Measurements from ENCODE around the gene XPR1. TPM values are rescaled to one million over a fixed set of nuclear protein-coding genes. Genes with fewer than 3 reads are reported as not detected.

XPR1 gene
- total RNA-seq, 1 donor = 31.8 TPM

- DNase-seq (ENCODE audit: low read depth) = no peak
- peak; percentile 35 for TF ChIP-seq CTCF (IDR thresholded peaks at IDR 0.05; ENCODE audit: insufficient read depth, low read length)
- no peak overlapping the region for H3K4me3 ChIP-seq (ENCODE audit: low read depth, low read length)
Measured at GRCh38 chr1:180920702-180921101, 288.9 kb downstream of the XPR1 start.

- no peak for TF ChIP-seq CTCF (IDR thresholded peaks at IDR 0.05; ENCODE audit: insufficient read depth, low read length)
- no peak overlapping the region for H3K4me3 ChIP-seq (ENCODE audit: low read depth, low read length)
- DNase-seq (ENCODE audit: low read depth) = no peak
Measured at GRCh38 chr1:180921386-180921785, 289.6 kb downstream of the XPR1 start.

- no peak overlapping the region for H3K4me3 ChIP-seq (ENCODE audit: low read depth, low read length)
- no peak for DNase-seq (ENCODE audit: low read depth)
- TF ChIP-seq CTCF (IDR thresholded peaks at IDR 0.05; ENCODE audit: insufficient read depth, low read length) = no peak
Measured at GRCh38 chr1:180921891-180922630, 290.2 kb downstream of the XPR1 start.

GRCh38 chr1:180922631-180923015, 290.8 kb downstream of the XPR1 start:
- no peak for TF ChIP-seq CTCF (IDR thresholded peaks at IDR 0.05; ENCODE audit: insufficient read depth, low read length)
- no peak for DNase-seq (ENCODE audit: low read depth)
- no peak overlapping the region for H3K4me3 ChIP-seq (ENCODE audit: low read depth, low read length)

- TF ChIP-seq CTCF (IDR thresholded peaks at IDR 0.05; ENCODE audit: insufficient read depth, low read length) = no peak
- H3K4me3 ChIP-seq (ENCODE audit: low read depth, low read length) = no peak overlapping the region
- no peak for DNase-seq (ENCODE audit: low read depth)
Measured at GRCh38 chr1:180923021-180923841, 291.4 kb downstream of the XPR1 start.

- no peak for TF ChIP-seq CTCF (IDR thresholded peaks at IDR 0.05; ENCODE audit: insufficient read depth, low read length)
- no peak for DNase-seq (ENCODE audit: low read depth)
- H3K4me3 ChIP-seq (ENCODE audit: low read depth, low read length) = no peak overlapping the region
Measured at GRCh38 chr1:180923887-180924286, 292.1 kb downstream of the XPR1 start.

Measured in fibroblast of the aortic adventitia (primary cell).